GM23338 (cell line): ENCODE data around the gene ERI3.

ENCODE experiments used
- CREB1 ChIP-seq: fragments of 250-450 bp; sonication (Bioruptor Pico); IDR thresholded peaks from 2 replicates; pipeline ENCODE4 v1.5.0; 2020; ENCODE audit warnings: low read depth, mild to moderate bottlenecking, moderate library complexity
- CTCF ChIP-seq, 2 experiments: fragments of 200-600 bp in 1 of 2; sonication (generic) in 1 of 2; conservative IDR thresholded peaks; 2 replicates each; pipeline versions ENCODE4 v1.5.1 to v1.6.1; 2016 to 2017; ENCODE audit warnings: antibody characterized with exemption in 2 of 2, low read depth in 2 of 2, mild to moderate bottlenecking in 2 of 2, moderate library complexity in 1 of 2
- EZH2 ChIP-seq: fragments of 200-600 bp; sonication (generic); IDR thresholded peaks from one replicate; pipeline ENCODE4 v1.8.0; 2017; ENCODE audit warnings: antibody characterized with exemption, mild to moderate bottlenecking, low read depth; ENCODE audit not compliant: unreplicated experiment
- EZH2phosphoT487 ChIP-seq: fragments of 200-600 bp; sonication (generic); IDR thresholded peaks from one replicate; pipeline ENCODE4 v1.8.1; 2018; ENCODE audit warnings: antibody characterized with exemption; ENCODE audit not compliant: unreplicated experiment
- JUNB ChIP-seq: IDR thresholded peaks from one replicate; pipeline ENCODE4 v1.6.1; 2016; ENCODE audit warnings: antibody characterized with exemption; ENCODE audit not compliant: unreplicated experiment
- NANOG ChIP-seq: IDR thresholded peaks from 2 replicates; pipeline ENCODE4 v1.6.1; 2016; ENCODE audit warnings: antibody characterized with exemption, borderline replicate concordance
- POLR2AphosphoS5 ChIP-seq: IDR thresholded peaks from 2 replicates; pipeline ENCODE4 v1.6.1; 2016; ENCODE audit warnings: antibody characterized with exemption, low read depth
- REST ChIP-seq: IDR thresholded peaks from one replicate; pipeline ENCODE4 v1.6.1; 2018; ENCODE audit warnings: antibody characterized with exemption; ENCODE audit not compliant: unreplicated experiment
- STAT1 ChIP-seq: IDR thresholded peaks from one replicate; pipeline ENCODE4 v1.6.1; 2016; ENCODE audit warnings: antibody characterized with exemption; ENCODE audit not compliant: unreplicated experiment
- ZNF114 ChIP-seq: fragments of 250-450 bp; sonication (Bioruptor Pico); IDR thresholded peaks from 2 replicates; pipeline ENCODE4 v1.5.0; 2020; ENCODE audit warnings: mild to moderate bottlenecking, moderate library complexity
- ZNF331 ChIP-seq: fragments of 250-450 bp; sonication (Bioruptor Pico); IDR thresholded peaks from 2 replicates; pipeline ENCODE4 v1.5.0; 2020; ENCODE audit warnings: low read depth, mild to moderate bottlenecking, moderate library complexity
- TF ChIP-seq, protein P1 (sequence below): IDR thresholded peaks from 2 replicates; pipeline ENCODE4 v1.6.1; 2016; ENCODE audit warnings: antibody characterized with exemption
- TF ChIP-seq, protein P2 (sequence below): fragments of 250-450 bp; sonication (Bioruptor Pico); IDR thresholded peaks from 2 replicates; pipeline ENCODE4 v1.5.0; 2020; ENCODE audit warnings: mild to moderate bottlenecking, moderate library complexity

DNA sequence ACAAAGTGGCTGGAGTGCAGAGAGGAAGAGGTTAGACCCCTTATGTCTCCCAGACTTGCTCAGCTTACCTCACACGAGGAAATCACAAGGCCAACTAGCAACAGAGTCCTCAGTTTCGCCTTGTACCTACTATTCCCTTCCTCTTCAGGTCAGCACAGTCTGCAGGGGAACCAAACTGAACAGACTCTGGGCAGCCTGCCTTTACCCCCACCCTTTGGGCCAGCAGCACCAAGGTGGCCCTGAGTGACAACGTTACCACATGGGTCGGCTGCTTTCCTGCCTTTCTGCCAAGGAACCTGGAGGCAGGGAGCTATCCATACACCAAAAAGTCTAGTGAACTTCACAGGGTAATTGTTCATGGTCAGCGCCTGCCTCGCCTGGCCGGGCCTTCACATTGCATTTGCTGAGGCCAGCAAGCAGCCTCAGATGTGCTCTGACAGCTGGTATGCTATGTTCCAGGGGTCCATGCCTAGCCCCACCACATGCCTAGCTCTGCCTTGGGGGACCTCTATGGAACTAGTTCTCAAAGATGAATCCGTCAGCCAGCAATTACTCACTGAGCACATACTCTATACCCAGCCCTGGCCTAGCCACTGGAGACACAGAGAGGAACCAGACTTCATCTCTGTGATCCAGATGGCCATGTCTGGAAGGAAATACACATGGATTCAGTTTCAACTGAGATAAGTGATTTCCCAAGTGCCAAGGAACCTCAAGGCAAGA, 72.2 kb downstream of the ERI3 start:
- no peak for TF ChIP-seq CTCF (conservative IDR thresholded peaks at IDR 0.05; ENCODE audit: low read depth in 2 of 2)
- TF ChIP-seq POLR2AphosphoS5, result no peak
- no peak for TF ChIP-seq STAT1
- TF ChIP-seq, protein P1, sequence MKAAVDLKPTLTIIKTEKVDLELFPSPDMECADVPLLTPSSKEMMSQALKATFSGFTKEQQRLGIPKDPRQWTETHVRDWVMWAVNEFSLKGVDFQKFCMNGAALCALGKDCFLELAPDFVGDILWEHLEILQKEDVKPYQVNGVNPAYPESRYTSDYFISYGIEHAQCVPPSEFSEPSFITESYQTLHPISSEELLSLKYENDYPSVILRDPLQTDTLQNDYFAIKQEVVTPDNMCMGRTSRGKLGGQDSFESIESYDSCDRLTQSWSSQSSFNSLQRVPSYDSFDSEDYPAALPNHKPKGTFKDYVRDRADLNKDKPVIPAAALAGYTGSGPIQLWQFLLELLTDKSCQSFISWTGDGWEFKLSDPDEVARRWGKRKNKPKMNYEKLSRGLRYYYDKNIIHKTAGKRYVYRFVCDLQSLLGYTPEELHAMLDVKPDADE, result no peak
- no peak for TF ChIP-seq REST
- no peak for TF ChIP-seq EZH2
- no peak for TF ChIP-seq EZH2phosphoT487
- TF ChIP-seq NANOG, result no peak
- TF ChIP-seq JUNB, result no peak
- no peak for TF ChIP-seq CREB1 (CRISPR knock-in tag)
- TF ChIP-seq ZNF331 (CRISPR knock-in tag), result no peak
- TF ChIP-seq ZNF114 (CRISPR knock-in tag), result no peak
- TF ChIP-seq, protein P2, sequence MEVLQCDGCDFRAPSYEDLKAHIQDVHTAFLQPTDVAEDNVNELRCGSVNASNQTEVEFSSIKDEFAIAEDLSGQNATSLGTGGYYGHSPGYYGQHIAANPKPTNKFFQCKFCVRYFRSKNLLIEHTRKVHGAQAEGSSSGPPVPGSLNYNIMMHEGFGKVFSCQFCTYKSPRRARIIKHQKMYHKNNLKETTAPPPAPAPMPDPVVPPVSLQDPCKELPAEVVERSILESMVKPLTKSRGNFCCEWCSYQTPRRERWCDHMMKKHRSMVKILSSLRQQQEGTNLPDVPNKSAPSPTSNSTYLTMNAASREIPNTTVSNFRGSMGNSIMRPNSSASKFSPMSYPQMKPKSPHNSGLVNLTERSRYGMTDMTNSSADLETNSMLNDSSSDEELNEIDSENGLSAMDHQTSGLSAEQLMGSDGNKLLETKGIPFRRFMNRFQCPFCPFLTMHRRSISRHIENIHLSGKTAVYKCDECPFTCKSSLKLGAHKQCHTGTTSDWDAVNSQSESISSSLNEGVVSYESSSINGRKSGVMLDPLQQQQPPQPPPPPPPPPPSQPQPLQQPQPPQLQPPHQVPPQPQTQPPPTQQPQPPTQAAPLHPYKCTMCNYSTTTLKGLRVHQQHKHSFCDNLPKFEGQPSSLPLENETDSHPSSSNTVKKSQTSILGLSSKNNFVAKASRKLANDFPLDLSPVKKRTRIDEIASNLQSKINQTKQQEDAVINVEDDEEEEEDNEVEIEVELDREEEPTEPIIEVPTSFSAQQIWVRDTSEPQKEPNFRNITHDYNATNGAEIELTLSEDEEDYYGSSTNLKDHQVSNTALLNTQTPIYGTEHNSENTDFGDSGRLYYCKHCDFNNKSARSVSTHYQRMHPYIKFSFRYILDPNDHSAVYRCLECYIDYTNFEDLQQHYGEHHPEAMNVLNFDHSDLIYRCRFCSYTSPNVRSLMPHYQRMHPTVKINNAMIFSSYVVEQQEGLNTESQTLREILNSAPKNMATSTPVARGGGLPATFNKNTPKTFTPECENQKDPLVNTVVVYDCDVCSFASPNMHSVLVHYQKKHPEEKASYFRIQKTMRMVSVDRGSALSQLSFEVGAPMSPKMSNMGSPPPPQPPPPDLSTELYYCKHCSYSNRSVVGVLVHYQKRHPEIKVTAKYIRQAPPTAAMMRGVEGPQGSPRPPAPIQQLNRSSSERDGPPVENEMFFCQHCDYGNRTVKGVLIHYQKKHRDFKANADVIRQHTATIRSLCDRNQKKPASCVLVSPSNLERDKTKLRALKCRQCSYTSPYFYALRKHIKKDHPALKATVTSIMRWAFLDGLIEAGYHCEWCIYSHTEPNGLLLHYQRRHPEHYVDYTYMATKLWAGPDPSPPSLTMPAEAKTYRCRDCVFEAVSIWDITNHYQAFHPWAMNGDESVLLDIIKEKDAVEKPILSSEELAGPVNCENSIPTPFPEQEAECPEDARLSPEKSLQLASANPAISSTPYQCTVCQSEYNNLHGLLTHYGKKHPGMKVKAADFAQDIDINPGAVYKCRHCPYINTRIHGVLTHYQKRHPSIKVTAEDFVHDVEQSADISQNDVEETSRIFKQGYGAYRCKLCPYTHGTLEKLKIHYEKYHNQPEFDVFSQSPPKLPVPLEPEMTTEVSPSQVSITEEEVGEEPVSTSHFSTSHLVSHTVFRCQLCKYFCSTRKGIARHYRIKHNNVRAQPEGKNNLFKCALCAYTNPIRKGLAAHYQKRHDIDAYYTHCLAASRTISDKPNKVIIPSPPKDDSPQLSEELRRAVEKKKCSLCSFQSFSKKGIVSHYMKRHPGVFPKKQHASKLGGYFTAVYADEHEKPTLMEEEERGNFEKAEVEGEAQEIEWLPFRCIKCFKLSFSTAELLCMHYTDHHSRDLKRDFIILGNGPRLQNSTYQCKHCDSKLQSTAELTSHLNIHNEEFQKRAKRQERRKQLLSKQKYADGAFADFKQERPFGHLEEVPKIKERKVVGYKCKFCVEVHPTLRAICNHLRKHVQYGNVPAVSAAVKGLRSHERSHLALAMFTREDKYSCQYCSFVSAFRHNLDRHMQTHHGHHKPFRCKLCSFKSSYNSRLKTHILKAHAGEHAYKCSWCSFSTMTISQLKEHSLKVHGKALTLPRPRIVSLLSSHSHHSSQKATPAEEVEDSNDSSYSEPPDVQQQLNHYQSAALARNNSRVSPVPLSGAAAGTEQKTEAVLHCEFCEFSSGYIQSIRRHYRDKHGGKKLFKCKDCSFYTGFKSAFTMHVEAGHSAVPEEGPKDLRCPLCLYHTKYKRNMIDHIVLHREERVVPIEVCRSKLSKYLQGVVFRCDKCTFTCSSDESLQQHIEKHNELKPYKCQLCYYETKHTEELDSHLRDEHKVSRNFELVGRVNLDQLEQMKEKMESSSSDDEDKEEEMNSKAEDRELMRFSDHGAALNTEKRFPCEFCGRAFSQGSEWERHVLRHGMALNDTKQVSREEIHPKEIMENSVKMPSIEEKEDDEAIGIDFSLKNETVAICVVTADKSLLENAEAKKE (CRISPR knock-in tag), result no peak
